Karpas-422 (cell line): ENCODE results near the gene HSFX2. TPM values are rescaled to one million over a fixed set of nuclear protein-coding genes. Genes with fewer than 3 reads are reported as not detected.
"Not testable (repeated sequence)": the region's sequence is repeated elsewhere in the genome, so short reads cannot be mapped to it uniquely, and the experiment has no call there.

Experiments
- DNase-seq: peaks from one replicate; pipeline ENCODE4 v3.0.0-alpha.2; 2015
- H2AFZ ChIP-seq: fragments of 200-600 bp; sonication (generic); 2 replicates; pipeline ENCODE4 v1.6.1; 2014; ENCODE audit warnings: antibody characterized with exemption, low read length, mixed read lengths
- H3K27ac ChIP-seq: fragments of 200-600 bp; sonication (generic); 2 replicates; pipeline ENCODE4 v1.5.1; 2014; ENCODE audit warnings: mild to moderate bottlenecking, low read length, moderate library complexity
- H3K27me3 ChIP-seq: fragments of 200-600 bp; sonication (generic); 2 replicates; pipeline ENCODE4 v1.6.1; 2014; ENCODE audit warnings: low read length, mixed read lengths
- H3K36me3 ChIP-seq: fragments of 200-600 bp; sonication (generic); 2 replicates; pipeline ENCODE4 v1.6.1; 2014; ENCODE audit warnings: low read length, mixed read lengths; ENCODE audit not compliant: insufficient read depth
- H3K4me1 ChIP-seq: fragments of 200-600 bp; sonication (generic); 2 replicates; pipeline ENCODE4 v1.6.1; 2014; ENCODE audit warnings: mild to moderate bottlenecking, low read length, mixed read lengths
- H3K4me2 ChIP-seq: fragments of 200-600 bp; sonication (generic); 2 replicates; pipeline ENCODE4 v1.6.1; 2014; ENCODE audit warnings: low read length, low read depth, mild to moderate bottlenecking; ENCODE audit not compliant: poor library complexity, severe bottlenecking
- H3K4me3 ChIP-seq: fragments of 200-600 bp; sonication (generic); 2 replicates; pipeline ENCODE4 v1.5.1; 2014; ENCODE audit warnings: mild to moderate bottlenecking, antibody characterized with exemption, low read length, mixed read lengths
- H3K79me2 ChIP-seq: fragments of 200-600 bp; sonication (generic); 2 replicates; pipeline ENCODE4 v1.6.1; 2014; ENCODE audit warnings: mild to moderate bottlenecking, low read length, mixed read lengths
- H3K9ac ChIP-seq: fragments of 200-600 bp; sonication (generic); 2 replicates; pipeline ENCODE4 v1.6.0; 2014; ENCODE audit warnings: low read length
- H3K9me2 ChIP-seq: fragments of 200-600 bp; sonication (generic), shearing (Covaris generic); replicated peaks from 2 replicates; pipeline ENCODE4 v1.6.0; 2014; ENCODE audit warnings: mild to moderate bottlenecking, low read length, moderate library complexity; ENCODE audit not compliant: insufficient read depth
- H3K9me3 ChIP-seq: fragments of 300-700, 200-600 bp; sonication (generic); 2 replicates; pipeline ENCODE4 v1.6.1; 2014; ENCODE audit warnings: low read length, mixed read lengths
- H4K20me1 ChIP-seq: fragments of 200-600 bp; sonication (generic); 2 replicates; pipeline ENCODE4 v1.6.1; 2014; ENCODE audit warnings: mild to moderate bottlenecking, antibody characterized with exemption, low read length, low read depth; ENCODE audit not compliant: insufficient read depth
- total RNA-seq: library from RNA; depleted of rRNA; stranded (reverse); fragments of >200 nt; shearing (Covaris generic); gene quantifications from 2 replicates; pipeline ENCODE4 v1.2.3, GENCODE V29; 2014; ENCODE audit warnings: low replicate concordance; rRNA removed

HSFX2 gene, protein sequence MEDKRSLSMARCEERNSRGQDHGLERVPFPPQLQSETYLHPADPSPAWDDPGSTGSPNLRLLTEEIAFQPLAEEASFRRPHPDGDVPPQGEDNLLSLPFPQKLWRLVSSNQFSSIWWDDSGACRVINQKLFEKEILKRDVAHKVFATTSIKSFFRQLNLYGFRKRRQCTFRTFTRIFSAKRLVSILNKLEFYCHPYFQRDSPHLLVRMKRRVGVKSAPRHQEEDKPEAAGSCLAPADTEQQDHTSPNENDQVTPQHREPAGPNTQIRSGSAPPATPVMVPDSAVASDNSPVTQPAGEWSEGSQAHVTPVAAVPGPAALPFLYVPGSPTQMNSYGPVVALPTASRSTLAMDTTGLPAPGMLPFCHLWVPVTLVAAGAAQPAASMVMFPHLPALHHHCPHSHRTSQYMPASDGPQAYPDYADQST
- not detected in 2 replicates for total RNA-seq

DNA sequence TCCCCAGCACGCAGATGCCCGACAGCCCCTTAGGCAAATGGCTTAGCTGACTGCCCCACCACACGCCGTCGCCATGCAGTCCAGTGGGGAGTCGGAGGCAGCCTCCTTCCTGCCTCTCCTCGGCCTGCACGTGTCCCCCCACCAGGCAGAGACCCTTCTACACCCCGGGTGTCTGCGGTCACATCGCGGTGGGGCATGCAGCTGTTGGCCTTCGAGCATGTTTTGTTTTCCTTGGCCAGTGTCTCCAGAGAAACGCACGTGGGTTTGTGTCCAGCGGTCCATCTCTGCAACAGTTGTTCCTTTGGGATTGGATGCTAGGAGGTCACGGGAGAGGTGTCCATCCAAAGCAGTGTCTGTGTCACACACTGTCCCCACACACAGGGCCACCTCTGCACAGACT, at the start of gene HSFX2:
TSS of gene HSFX2 (minus strand) at position 101 of the 400 bp plus-strand sequence. CDS start 614 bp downstream, outside the sequence.
- not testable (repeated sequence) for H3K27me3 ChIP-seq, H4K20me1 ChIP-seq, H3K9ac ChIP-seq, H3K36me3 ChIP-seq, H3K4me1 ChIP-seq, H3K9me3 ChIP-seq, DNase-seq, H3K4me3 ChIP-seq, H3K9me2 ChIP-seq, H3K27ac ChIP-seq, H3K4me2 ChIP-seq, H3K79me2 ChIP-seq, H2AFZ ChIP-seq

DNA sequence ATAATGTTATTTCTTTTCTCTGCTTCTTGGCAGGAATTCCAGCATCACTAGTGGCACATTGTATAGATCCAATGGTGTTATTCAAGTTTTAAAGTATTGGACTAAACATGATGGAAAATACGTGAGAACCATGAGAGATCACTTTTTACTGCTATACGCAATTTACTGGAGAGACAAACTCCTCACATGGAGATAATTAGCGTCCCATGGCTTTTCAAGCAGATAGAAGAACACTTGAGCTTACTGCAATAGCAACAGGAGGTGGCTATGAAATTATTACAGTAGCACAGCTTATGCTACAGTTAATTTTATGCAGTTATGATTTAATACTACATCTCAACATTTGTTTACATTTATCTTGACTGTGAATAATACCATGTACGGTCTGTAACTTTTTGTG, 48.4 kb upstream of the HSFX2 start:
- no peaks in the 10 kb centered on the region for H4K20me1 ChIP-seq
- H2AFZ ChIP-seq: no peak overlapping the region
- H3K9me2 ChIP-seq: no peaks in the 10 kb centered on the region
- H3K27me3 ChIP-seq: no peaks in the 10 kb centered on the region
- H3K4me2 ChIP-seq: no peak overlapping the region
- no peak overlapping the region for H3K4me3 ChIP-seq
- no peaks in the 10 kb centered on the region for H3K4me1 ChIP-seq
- H3K27ac ChIP-seq: no peak overlapping the region
- no peaks in the 10 kb centered on the region for H3K36me3 ChIP-seq
- no peaks in the 10 kb centered on the region for H3K9me3 ChIP-seq
- H3K79me2 ChIP-seq: no peaks in the 10 kb centered on the region
- no peak overlapping the region for H3K9ac ChIP-seq
- DNase-seq: no peak

DNA sequence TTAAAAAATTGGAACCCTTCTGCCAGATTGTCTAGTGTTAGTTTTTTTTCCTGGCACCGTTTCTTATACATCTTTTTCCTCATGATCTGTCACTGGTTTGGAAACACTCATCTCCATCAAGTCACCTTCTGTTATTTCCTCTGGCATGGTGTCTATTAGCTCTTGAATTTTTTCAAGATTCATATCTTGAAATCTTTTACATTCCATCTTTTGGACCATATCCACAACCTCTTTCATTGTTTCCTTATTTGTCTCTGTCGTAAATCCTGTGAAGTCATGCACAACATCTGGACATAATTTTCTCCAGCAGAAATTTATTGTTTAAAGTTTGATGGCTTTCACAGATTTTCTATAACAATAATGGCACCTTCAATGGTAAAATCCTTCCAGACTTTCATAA, 46.7 kb upstream of the HSFX2 start:
- H3K9me3 ChIP-seq: no peaks in the 10 kb centered on the region
- no peaks in the 10 kb centered on the region for H3K4me1 ChIP-seq
- H3K9ac ChIP-seq: no peak overlapping the region
- no peaks in the 10 kb centered on the region for H3K36me3 ChIP-seq
- H2AFZ ChIP-seq: no peak overlapping the region
- no peaks in the 10 kb centered on the region for H3K27me3 ChIP-seq
- no peak overlapping the region for H3K4me3 ChIP-seq
- no peaks in the 10 kb centered on the region for H4K20me1 ChIP-seq
- DNase-seq: no peak
- no peaks in the 10 kb centered on the region for H3K79me2 ChIP-seq
- H3K27ac ChIP-seq: no peak overlapping the region
- H3K9me2 ChIP-seq: no peaks in the 10 kb centered on the region
- H3K4me2 ChIP-seq: no peak overlapping the region

DNA sequence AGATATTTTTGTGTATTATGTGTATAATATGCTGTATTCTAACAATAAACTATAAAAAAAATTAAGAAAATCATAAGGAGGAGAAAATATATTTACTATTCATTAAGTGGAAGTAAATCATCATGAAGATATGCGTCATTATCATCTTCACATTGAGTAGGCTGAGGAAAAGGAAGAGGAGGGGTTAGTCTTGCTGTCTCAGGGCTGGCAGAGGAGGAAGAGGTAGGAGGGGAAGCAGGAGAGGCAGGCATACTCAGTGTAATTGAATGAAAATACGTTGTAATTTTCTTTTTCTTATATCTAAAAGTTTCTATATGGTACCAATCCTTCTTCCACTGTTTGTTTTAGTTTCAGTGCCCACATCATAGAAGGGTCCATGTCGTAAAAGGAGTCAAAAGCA, 46.3 kb upstream of the HSFX2 start:
- no peak overlapping the region for H3K27ac ChIP-seq
- H3K79me2 ChIP-seq: no peaks in the 10 kb centered on the region
- no peak overlapping the region for H3K4me3 ChIP-seq
- H3K36me3 ChIP-seq: no peaks in the 10 kb centered on the region
- DNase-seq: no peak
- no peaks in the 10 kb centered on the region for H3K9me2 ChIP-seq
- no peak overlapping the region for H3K4me2 ChIP-seq
- H3K27me3 ChIP-seq: no peaks in the 10 kb centered on the region
- H4K20me1 ChIP-seq: no peaks in the 10 kb centered on the region
- H3K9me3 ChIP-seq: no peaks in the 10 kb centered on the region
- H3K4me1 ChIP-seq: no peaks in the 10 kb centered on the region
- H3K9ac ChIP-seq: no peak overlapping the region
- H2AFZ ChIP-seq: no peak overlapping the region

DNA sequence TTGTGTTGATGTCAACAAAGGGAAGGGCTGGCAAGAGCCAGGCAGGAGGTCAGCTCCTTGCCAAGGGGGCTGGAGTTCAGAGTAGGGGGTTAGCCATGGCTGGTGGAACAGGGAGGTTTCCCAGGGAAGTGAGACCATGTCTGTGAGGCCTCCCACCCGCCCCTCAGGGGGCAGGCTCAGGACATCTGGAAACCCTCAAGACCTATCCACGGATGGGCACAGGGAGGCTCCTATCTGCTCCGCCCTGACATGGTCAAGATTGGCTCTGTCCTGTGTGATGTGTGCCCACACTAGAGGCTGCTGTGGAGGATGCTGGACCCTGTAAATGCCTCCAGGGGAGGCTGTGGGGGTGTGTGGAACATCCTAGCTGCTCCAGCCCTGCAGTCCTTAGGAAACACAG, 44.5 kb upstream of the HSFX2 start:
- Histone ChIP-seq H3K36me3 (no peaks in the 10 kb centered on the region), H3K9ac (no peak overlapping the region), H3K4me2 (no peak overlapping the region), H2AFZ (no peak overlapping the region), H4K20me1 (no peaks in the 10 kb centered on the region), H3K4me3 (no peak overlapping the region), H3K27me3 (no peaks in the 10 kb centered on the region), H3K9me3 (no peaks in the 10 kb centered on the region), H3K79me2 (no peaks in the 10 kb centered on the region), H3K27ac (no peak overlapping the region), H3K9me2 (no peaks in the 10 kb centered on the region), H3K4me1 (no peaks in the 10 kb centered on the region)
- DNase-seq: no peak

DNA sequence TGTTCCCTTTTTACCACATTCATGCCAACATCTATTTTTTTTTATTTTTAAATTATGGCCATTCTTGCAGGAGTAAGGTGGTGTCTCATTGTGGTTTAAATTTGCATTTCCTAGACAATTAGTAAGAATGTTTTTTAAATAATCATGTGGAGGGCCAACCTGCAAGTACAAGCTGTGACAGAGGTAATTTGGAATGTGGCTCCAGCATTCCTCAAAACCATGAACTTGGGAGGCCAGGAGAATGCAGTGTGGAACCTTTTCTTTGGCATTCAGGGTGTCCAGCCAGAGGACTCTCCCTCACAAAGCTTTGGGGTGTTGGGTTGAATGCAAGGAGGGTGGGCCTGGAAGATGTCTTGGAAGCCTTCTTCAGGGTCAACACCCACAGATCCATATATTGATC, 43.7 kb upstream of the HSFX2 start:
- Histone ChIP-seq H3K9ac (no peak overlapping the region), H3K79me2 (no peaks in the 10 kb centered on the region), H3K4me3 (no peak overlapping the region), H4K20me1 (no peaks in the 10 kb centered on the region), H3K4me1 (no peaks in the 10 kb centered on the region), H3K27ac (no peak overlapping the region), H3K4me2 (no peak overlapping the region), H3K9me2 (no peaks in the 10 kb centered on the region), H3K27me3 (no peaks in the 10 kb centered on the region), H3K9me3 (no peaks in the 10 kb centered on the region), H2AFZ (no peak overlapping the region), H3K36me3 (no peaks in the 10 kb centered on the region)
- DNase-seq: no peak

DNA sequence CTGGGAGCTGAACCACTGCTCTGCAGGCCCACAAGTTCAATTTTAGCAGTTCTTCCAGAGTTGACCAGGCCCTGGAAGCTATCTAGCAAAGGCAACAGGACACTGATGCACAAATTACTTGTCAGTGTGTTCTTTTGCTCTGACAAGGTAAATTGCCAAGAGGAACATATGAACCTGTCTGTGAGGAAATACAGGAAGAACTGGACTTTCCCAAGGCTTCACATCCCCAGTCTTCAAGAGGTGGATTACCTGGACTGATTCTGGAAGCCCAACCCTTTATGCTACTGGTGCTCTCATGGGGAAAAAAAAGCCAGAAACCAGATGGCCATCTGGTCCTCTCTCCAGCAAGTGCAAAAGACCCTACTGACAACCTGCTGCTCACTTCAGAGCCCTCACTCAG, 38.4 kb upstream of the HSFX2 start:
- Histone ChIP-seq H3K36me3 (no peaks in the 10 kb centered on the region), H3K27me3 (no peaks in the 10 kb centered on the region), H2AFZ (no peak overlapping the region), H3K9ac (no peak overlapping the region), H3K9me2 (no peaks in the 10 kb centered on the region), H3K9me3 (no peaks in the 10 kb centered on the region), H3K4me1 (peaks cover 13% of the 10 kb centered on the region), H3K4me3 (no peak overlapping the region), H3K4me2 (no peak overlapping the region), H3K27ac (no peak overlapping the region), H3K79me2 (no peaks in the 10 kb centered on the region), H4K20me1 (peaks cover 10% of the 10 kb centered on the region; the same call in 1 of the 2 replicates)
- DNase-seq: no peak

DNA sequence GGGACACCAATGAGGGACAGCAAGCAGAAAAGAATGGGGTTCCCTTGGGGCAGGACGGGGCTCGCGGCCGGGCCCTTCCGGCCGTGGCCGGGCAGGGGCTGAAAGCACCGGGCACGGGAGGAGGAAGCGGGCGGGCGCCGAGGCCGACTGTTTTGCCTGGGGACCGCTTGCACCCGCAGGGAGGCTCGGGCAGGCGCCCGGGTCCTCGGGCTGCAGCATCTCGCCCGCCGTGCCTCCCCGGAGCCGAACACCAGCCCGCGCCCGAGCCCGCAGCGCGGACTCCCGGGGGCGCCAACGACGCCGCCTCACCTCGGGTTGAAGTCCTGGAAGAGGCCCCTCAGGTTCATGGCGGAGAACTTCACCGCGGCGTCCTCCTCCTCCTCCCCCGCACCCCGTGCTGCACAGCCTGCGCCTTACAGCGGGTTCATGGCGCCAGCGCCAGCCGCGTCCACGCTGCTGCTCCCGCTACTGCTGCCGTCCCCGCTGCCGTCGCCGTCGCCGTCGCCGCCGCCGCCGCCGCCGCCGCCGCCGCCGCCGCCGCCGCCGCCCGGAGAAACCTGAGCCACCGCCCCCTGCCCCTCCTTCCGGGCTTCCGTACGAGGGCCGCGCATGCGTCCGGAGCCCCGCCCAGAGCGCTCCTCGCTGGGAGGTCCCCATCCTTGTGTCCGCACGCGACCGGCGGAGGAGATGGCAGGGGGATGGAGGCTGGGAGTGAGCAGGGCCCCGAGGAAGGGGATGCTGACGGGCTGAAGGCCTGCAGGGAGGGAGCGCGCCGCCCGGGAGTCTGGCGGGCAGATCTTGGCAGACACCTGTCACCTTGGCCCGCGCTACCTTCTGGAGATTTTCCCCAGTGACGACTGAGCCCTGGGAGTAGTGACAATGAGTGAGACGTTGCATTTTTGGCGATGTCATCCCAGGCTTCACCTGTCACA, 36.4 kb upstream of the HSFX2 start, which contains the start of gene TMEM185A:
TSS of gene TMEM185A (minus strand) at position 559 of the 932 bp plus-strand sequence. CDS start at position 347, 212 bp downstream.
- Histone ChIP-seq H3K9ac (peak within 1 kb of the TSS; percentile 79), H3K4me3 (peak within 1 kb of the TSS; percentile 76), H3K27ac (no peak within 1 kb of the TSS), H3K27me3 (no peaks in the 10 kb centered on the region), H3K4me2 (peak within 1 kb of the TSS; percentile 73), H3K4me1 (peaks cover 13% of the 10 kb centered on the region), H2AFZ (peak within 1 kb of the TSS; percentile 67; the same call in 1 of the 2 replicates), H4K20me1 (peaks cover 10% of the 10 kb centered on the region; the same call in 1 of the 2 replicates), H3K36me3 (no peaks in the 10 kb centered on the region), H3K9me2 (no peaks in the 10 kb centered on the region), H3K9me3 (no peaks in the 10 kb centered on the region), H3K79me2 (no peaks in the 10 kb centered on the region)
- DNase-seq: peak; percentile 88
